ENCODE results near the gene PIPOX.
"Not testable (repeated sequence)": the region's sequence is repeated elsewhere in the genome, so short reads cannot be mapped to it uniquely, and the experiment has no call there.

PIPOX gene

GRCh38 chr17:29079887-29080286, 36.9 kb downstream of the PIPOX start:
- Histone ChIP-seq H3K36me3 (ENCODE audit: control insufficient read depth, insufficient read depth, low read length) (peaks cover 71% of the 10 kb centered on the region), H3K4me1 (ENCODE audit: control insufficient read depth, insufficient read depth, low read length, poor library complexity, severe bottlenecking) (no peaks in the 10 kb centered on the region)
- no peak for DNase-seq

GRCh38 chr17:29080323-29080722, 37.4 kb downstream of the PIPOX start:
- DNase-seq, result no peak

More at GRCh38 chr17:29079887-29080286, 36.9 kb downstream of the PIPOX start:
- H3K9me3 ChIP-seq (ENCODE audit: control insufficient read depth, low read length), result no peaks in the 10 kb centered on the region
- H3K27ac ChIP-seq (ENCODE audit: insufficient read depth, low read length, poor library complexity, severe bottlenecking), result no peak overlapping the region
- no peaks in the 10 kb centered on the region for H3K27me3 ChIP-seq (replicated peaks; ENCODE audit: control insufficient read depth, insufficient read depth, low read length, poor library complexity, severe bottlenecking)
- no peak overlapping the region for H3K4me3 ChIP-seq (ENCODE audit: insufficient read depth, low read depth, low read length, poor library complexity, severe bottlenecking)

GRCh38 chr17:29080965-29081364, 38.0 kb downstream of the PIPOX start:
- no peak overlapping the region for H3K4me3 ChIP-seq (ENCODE audit: insufficient read depth, low read depth, low read length, poor library complexity, severe bottlenecking)
- no peaks in the 10 kb centered on the region for H3K9me3 ChIP-seq (ENCODE audit: control insufficient read depth, low read length)
- H3K27ac ChIP-seq (ENCODE audit: insufficient read depth, low read length, poor library complexity, severe bottlenecking), result no peak overlapping the region
- H3K4me1 ChIP-seq (ENCODE audit: control insufficient read depth, insufficient read depth, low read length, poor library complexity, severe bottlenecking), result no peaks in the 10 kb centered on the region
- no peaks in the 10 kb centered on the region for H3K27me3 ChIP-seq (replicated peaks; ENCODE audit: control insufficient read depth, insufficient read depth, low read length, poor library complexity, severe bottlenecking)
- no peak for DNase-seq
- peaks cover 82% of the 10 kb centered on the region for H3K36me3 ChIP-seq (ENCODE audit: control insufficient read depth, insufficient read depth, low read length)

More at GRCh38 chr17:29080323-29080722, 37.4 kb downstream of the PIPOX start:
- Histone ChIP-seq H3K4me1 (ENCODE audit: control insufficient read depth, insufficient read depth, low read length, poor library complexity, severe bottlenecking) (no peaks in the 10 kb centered on the region), H3K27ac (ENCODE audit: insufficient read depth, low read length, poor library complexity, severe bottlenecking) (no peak overlapping the region), H3K9me3 (ENCODE audit: control insufficient read depth, low read length) (no peaks in the 10 kb centered on the region), H3K4me3 (ENCODE audit: insufficient read depth, low read depth, low read length, poor library complexity, severe bottlenecking) (no peak overlapping the region), H3K36me3 (ENCODE audit: control insufficient read depth, insufficient read depth, low read length) (peaks cover 76% of the 10 kb centered on the region), H3K27me3 (replicated peaks; ENCODE audit: control insufficient read depth, insufficient read depth, low read length, poor library complexity, severe bottlenecking) (no peaks in the 10 kb centered on the region)

GRCh38 chr17:29084541-29085146, 41.7 kb downstream of the PIPOX start:
- no peak overlapping the region for H3K4me3 ChIP-seq (ENCODE audit: insufficient read depth, low read depth, low read length, poor library complexity, severe bottlenecking)
- peaks cover 92% of the 10 kb centered on the region for H3K36me3 ChIP-seq (ENCODE audit: control insufficient read depth, insufficient read depth, low read length)
- H3K9me3 ChIP-seq (ENCODE audit: control insufficient read depth, low read length), result no peaks in the 10 kb centered on the region
- H3K27me3 ChIP-seq (replicated peaks; ENCODE audit: control insufficient read depth, insufficient read depth, low read length, poor library complexity, severe bottlenecking), result no peaks in the 10 kb centered on the region
- no peaks in the 10 kb centered on the region for H3K4me1 ChIP-seq (ENCODE audit: control insufficient read depth, insufficient read depth, low read length, poor library complexity, severe bottlenecking)
- no peak for DNase-seq
- H3K27ac ChIP-seq (ENCODE audit: insufficient read depth, low read length, poor library complexity, severe bottlenecking), result no peak overlapping the region

GRCh38 chr17:29085223-29085622, 42.3 kb downstream of the PIPOX start:
- DNase-seq, result no peak
- no peaks in the 10 kb centered on the region for H3K9me3 ChIP-seq (ENCODE audit: control insufficient read depth, low read length)
- peaks cover 92% of the 10 kb centered on the region for H3K36me3 ChIP-seq (ENCODE audit: control insufficient read depth, insufficient read depth, low read length)
- H3K27ac ChIP-seq (ENCODE audit: insufficient read depth, low read length, poor library complexity, severe bottlenecking), result no peak overlapping the region
- H3K4me1 ChIP-seq (ENCODE audit: control insufficient read depth, insufficient read depth, low read length, poor library complexity, severe bottlenecking), result no peaks in the 10 kb centered on the region
- H3K27me3 ChIP-seq (replicated peaks; ENCODE audit: control insufficient read depth, insufficient read depth, low read length, poor library complexity, severe bottlenecking), result no peaks in the 10 kb centered on the region
- H3K4me3 ChIP-seq (ENCODE audit: insufficient read depth, low read depth, low read length, poor library complexity, severe bottlenecking), result no peak overlapping the region

GRCh38 chr17:29086628-29087332, 43.8 kb downstream of the PIPOX start:
- peaks cover 93% of the 10 kb centered on the region for H3K36me3 ChIP-seq (ENCODE audit: control insufficient read depth, insufficient read depth, low read length)
- no peak for DNase-seq

GRCh38 chr17:29088782-29089181, 45.8 kb downstream of the PIPOX start:
- H3K4me1 ChIP-seq (ENCODE audit: control insufficient read depth, insufficient read depth, low read length, poor library complexity, severe bottlenecking); H3K27ac ChIP-seq (ENCODE audit: insufficient read depth, low read length, poor library complexity, severe bottlenecking); H3K27me3 ChIP-seq (replicated peaks; ENCODE audit: control insufficient read depth, insufficient read depth, low read length, poor library complexity, severe bottlenecking); H3K4me3 ChIP-seq (ENCODE audit: insufficient read depth, low read depth, low read length, poor library complexity, severe bottlenecking); DNase-seq; H3K9me3 ChIP-seq (ENCODE audit: control insufficient read depth, low read length): not testable (repeated sequence)
- peaks cover 93% of the 10 kb centered on the region for H3K36me3 ChIP-seq (ENCODE audit: control insufficient read depth, insufficient read depth, low read length)

More at GRCh38 chr17:29086628-29087332, 43.8 kb downstream of the PIPOX start:
- Histone ChIP-seq H3K4me3 (ENCODE audit: insufficient read depth, low read depth, low read length, poor library complexity, severe bottlenecking) (no peak overlapping the region), H3K27me3 (replicated peaks; ENCODE audit: control insufficient read depth, insufficient read depth, low read length, poor library complexity, severe bottlenecking) (no peaks in the 10 kb centered on the region), H3K4me1 (ENCODE audit: control insufficient read depth, insufficient read depth, low read length, poor library complexity, severe bottlenecking) (no peaks in the 10 kb centered on the region), H3K27ac (ENCODE audit: insufficient read depth, low read length, poor library complexity, severe bottlenecking) (no peak overlapping the region), H3K9me3 (ENCODE audit: control insufficient read depth, low read length) (no peaks in the 10 kb centered on the region)

GRCh38 chr17:29089601-29090044, 46.7 kb downstream of the PIPOX start:
- H3K4me3 ChIP-seq (ENCODE audit: insufficient read depth, low read depth, low read length, poor library complexity, severe bottlenecking), result no peak overlapping the region
- H3K9me3 ChIP-seq (ENCODE audit: control insufficient read depth, low read length), result no peaks in the 10 kb centered on the region
- H3K36me3 ChIP-seq (ENCODE audit: control insufficient read depth, insufficient read depth, low read length), result peaks cover 93% of the 10 kb centered on the region
- DNase-seq, result no peak
- no peaks in the 10 kb centered on the region for H3K27me3 ChIP-seq (replicated peaks; ENCODE audit: control insufficient read depth, insufficient read depth, low read length, poor library complexity, severe bottlenecking)
- H3K4me1 ChIP-seq (ENCODE audit: control insufficient read depth, insufficient read depth, low read length, poor library complexity, severe bottlenecking), result no peaks in the 10 kb centered on the region
- no peak overlapping the region for H3K27ac ChIP-seq (ENCODE audit: insufficient read depth, low read length, poor library complexity, severe bottlenecking)

- Histone ChIP-seq H3K4me3 (ENCODE audit: insufficient read depth, low read depth, low read length, poor library complexity, severe bottlenecking) (no peak overlapping the region), H3K9me3 (ENCODE audit: control insufficient read depth, low read length) (no peaks in the 10 kb centered on the region), H3K4me1 (ENCODE audit: control insufficient read depth, insufficient read depth, low read length, poor library complexity, severe bottlenecking) (no peaks in the 10 kb centered on the region), H3K27ac (ENCODE audit: insufficient read depth, low read length, poor library complexity, severe bottlenecking) (no peak overlapping the region), H3K27me3 (replicated peaks; ENCODE audit: control insufficient read depth, insufficient read depth, low read length, poor library complexity, severe bottlenecking) (no peaks in the 10 kb centered on the region), H3K36me3 (ENCODE audit: control insufficient read depth, insufficient read depth, low read length) (peaks cover 94% of the 10 kb centered on the region)
- DNase-seq, result no peak
These were observed 47.2 kb downstream of the PIPOX start for GRCh38 chr17:29090108-29090507.
